Activated B cell treated with CpG ODN at 0.5 μM for 24 hours (primary cell): Measurements from ENCODE around the gene CISH. TPM values are rescaled to one million over a fixed set of nuclear protein-coding genes. Genes with fewer than 3 reads are reported as not detected.

Experiments
- ATAC-seq: fragments of 200-7000 bp; cut with Tn5 transposase; one replicate; pipeline ENCODE4 v1.10.0; 2021; ENCODE audit warnings: low read depth, mild to moderate bottlenecking, moderate library complexity
- CTCF ChIA-PET: fragments of 350-600 bp; sonication (Branson Sonifier 250); formaldehyde crosslinking; loops from one replicate; lab custom pipeline; 2021; ENCODE audit warnings: antibody characterized with exemption; lab: Charles Lee
- POLR2A ChIA-PET: fragments of 350-600 bp; sonication (Branson Sonifier 250); formaldehyde crosslinking; loops from one replicate; lab custom pipeline; 2021; ENCODE audit warnings: antibody characterized with exemption; lab: Charles Lee
- DNase-seq: peaks from one replicate; pipeline ENCODE4 v3.0.0; 2022
- H3K27ac Mint-ChIP-seq: one replicate; pipeline ENCODE4 v1.8.0; 2020; ENCODE audit warnings: mixed read lengths
- H3K27me3 Mint-ChIP-seq: one replicate; pipeline ENCODE4 v1.8.0; 2021; ENCODE audit warnings: mixed read lengths
- H3K36me3 Mint-ChIP-seq: one replicate; pipeline ENCODE4 v1.8.0; 2021; ENCODE audit warnings: low read depth, mixed read lengths
- H3K4me1 Mint-ChIP-seq: one replicate; pipeline ENCODE4 v1.8.0; 2021; ENCODE audit warnings: mixed read lengths
- H3K4me3 Mint-ChIP-seq: one replicate; pipeline ENCODE4 v1.8.0; 2020; ENCODE audit warnings: mild to moderate bottlenecking, mixed read lengths
- H3K9me3 Mint-ChIP-seq: one replicate; pipeline ENCODE4 v1.8.0; 2020; ENCODE audit warnings: mixed read lengths
- CTCF ChIP-seq: fragments of 200-600 bp; IDR thresholded peaks from one replicate; pipeline ENCODE4 v1.8.0; 2022; ENCODE audit warnings: antibody characterized with exemption, mild to moderate bottlenecking
- intact Hi-C: fragments of 100-400 bp; cut with micrococcal nuclease; formaldehyde crosslinking; loops from one replicate; pipeline ENCODE4 v1.15.1; 2024
- total RNA-seq: library from RNA; stranded (reverse); gene quantifications from 2 replicates; pipeline ENCODE4 v1.2.3, GENCODE V29; 2022

Gene CISH
- total RNA-seq, 1 donor from 2014 or later = 3.2 TPM

- ATAC-seq (no peak), DNase-seq (no peak)
- no peaks in the 10 kb centered on the region for H3K9me3 Mint-ChIP-seq
- intact Hi-C loops = loop anchor here (5.0 kb wide), 1 partner anchor 802 kb away; no protein-coding TSS in a partner anchor
- CTCF ChIA-PET = interaction anchor here (1.1 to 9.9 kb wide), 9 partner anchors 16 to 861 kb away, joined by 3 to 245 read pairs (median 4); partner anchors contain the start of genes CISH and MAPKAPK3
- no peak for TF ChIP-seq CTCF
- peaks cover 15% of the 10 kb centered on the region for H3K36me3 Mint-ChIP-seq
- peaks cover 34% of the 10 kb centered on the region for H3K4me1 Mint-ChIP-seq
- POLR2A ChIA-PET = interaction anchor here (0.7 to 6.9 kb wide), 7 partner anchors 19 to 929 kb away, joined by 3 to 125 read pairs (median 25); partner anchors contain the start of genes CISH, DCAF1, MANF and MAPKAPK3
- no peaks in the 10 kb centered on the region for H3K27me3 Mint-ChIP-seq
- peak overlapping the region; percentile 93 for H3K27ac Mint-ChIP-seq
- peak overlapping the region; percentile 97 for H3K4me3 Mint-ChIP-seq
Observed at GRCh38 chr3:50570508-50571279, 40.9 kb downstream of the CISH start.

GRCh38 chr3:50568947-50569749, 42.4 kb downstream of the CISH start, which contains the start of gene HEMK1:
Gene HEMK1, plus strand, starts transcription at chr3:50569522. Its CDS starts 1,583 bp downstream, at chr3:50571105.
- no peaks in the 10 kb centered on the region for H3K27me3 Mint-ChIP-seq
- TF ChIP-seq CTCF = no peak
- peak; percentile 74 for ATAC-seq
- ChIA-PET POLR2A (interaction anchor here (0.6 to 6.9 kb wide), 26 partner anchors 11 to 1549 kb away, joined by 3 to 125 read pairs (median 5); partner anchors contain the start of genes CACNA2D2, CISH, CYB561D2 and DCAF1), CTCF (interaction anchor here (0.8 to 9.9 kb wide), 5 partner anchors 17 to 84 kb away, joined by 3 to 245 read pairs (median 11); partner anchors contain the start of genes CISH and MAPKAPK3)
- intact Hi-C loops = loop anchor here (1.0 to 5.0 kb wide), 7 partner anchors 21 to 1118 kb away; partner anchors contain the start of genes HYAL3, NAA80, TEX264 and TMEM115
- peaks cover 15% of the 10 kb centered on the region for H3K36me3 Mint-ChIP-seq
- H3K4me1 Mint-ChIP-seq = peaks cover 34% of the 10 kb centered on the region
- peak within 1 kb of the TSS; percentile 93 for H3K27ac Mint-ChIP-seq
- DNase-seq = peak; percentile 90
- peak within 1 kb of the TSS; percentile 97 for H3K4me3 Mint-ChIP-seq
- H3K9me3 Mint-ChIP-seq = no peaks in the 10 kb centered on the region

GRCh38 chr3:50567386-50568167, 44.0 kb downstream of the CISH start, which contains the start of gene C3orf18:
Gene C3orf18, minus strand, starts transcription at chr3:50567747. Its CDS starts 2,048 bp downstream, at chr3:50565699.
- TF ChIP-seq CTCF = no peak
- DNase-seq (peak; percentile 92), ATAC-seq (peak; percentile 77)
- peaks cover 10% of the 10 kb centered on the region for H3K36me3 Mint-ChIP-seq
- no peaks in the 10 kb centered on the region for H3K27me3 Mint-ChIP-seq
- H3K4me3 Mint-ChIP-seq = peak within 1 kb of the TSS; percentile 97
- peaks cover 34% of the 10 kb centered on the region for H3K4me1 Mint-ChIP-seq
- H3K9me3 Mint-ChIP-seq = no peaks in the 10 kb centered on the region
- POLR2A ChIA-PET = interaction anchor here (0.7 to 6.9 kb wide), 15 partner anchors 22 to 1711 kb away, joined by 3 to 125 read pairs (median 5); partner anchors contain the start of genes CISH, CYB561D2, DCAF1 and HYAL3
- CTCF ChIA-PET = interaction anchor here (0.6 to 9.9 kb wide), 5 partner anchors 14 to 45 kb away, joined by 3 to 245 read pairs (median 4); partner anchors contain the start of genes CISH and MAPKAPK3
- H3K27ac Mint-ChIP-seq = peak within 1 kb of the TSS; percentile 93
- intact Hi-C loops = loop anchor here (1.0 to 5.0 kb wide), 5 partner anchors 209 to 1119 kb away; partner anchors contain the start of genes HYAL3, MANF, NAA80 and TEX264

GRCh38 chr3:50567011-50567385, 44.6 kb downstream of the CISH start:
- Mint-ChIP-seq H3K4me3 (peak overlapping the region; percentile 63), H3K9me3 (no peaks in the 10 kb centered on the region), H3K27me3 (no peaks in the 10 kb centered on the region), H3K4me1 (peaks cover 31% of the 10 kb centered on the region), H3K27ac (no peak overlapping the region), H3K36me3 (peaks cover 7% of the 10 kb centered on the region)
- intact Hi-C loops = loop anchor here (1.0 to 5.0 kb wide), 2 partner anchors 818 to 1105 kb away; partner anchors contain the start of genes MANF and TEX264
- DNase-seq = no peak
- ATAC-seq = no peak
- ChIA-PET POLR2A (interaction anchor here (0.6 to 6.9 kb wide), 13 partner anchors 23 to 1712 kb away, joined by 3 to 125 read pairs (median 5); partner anchors contain the start of genes CISH, DCAF1, MANF and WDR82), CTCF (interaction anchor here (1.0 to 9.9 kb wide), 4 partner anchors 13 to 46 kb away, joined by 3 to 245 read pairs (median 4); partner anchors contain the start of genes CISH and MAPKAPK3)
- TF ChIP-seq CTCF = no peak
